ENCODE measurements around the gene PDE4D.

DNA sequence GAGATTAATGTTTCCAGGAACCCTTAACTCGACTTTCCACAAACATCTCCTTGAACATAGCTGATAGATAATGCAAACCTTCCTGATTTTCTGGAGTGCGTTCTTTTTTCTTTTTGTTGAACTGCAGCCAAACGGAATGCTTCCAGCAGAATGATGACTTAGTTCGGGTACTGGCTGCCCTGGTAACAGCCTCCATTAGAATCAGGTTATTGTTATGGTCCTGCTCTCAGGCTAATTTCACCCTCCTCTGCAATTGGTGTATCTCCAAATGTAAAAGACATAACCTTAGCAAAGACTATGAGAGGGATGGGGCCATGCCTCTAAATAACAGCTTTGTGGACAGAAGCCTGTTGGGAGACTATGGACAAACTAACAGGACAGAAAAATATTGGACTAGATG is 116.5 kb downstream of the PDE4D start:
- TF ChIP-seq, protein P1, sequence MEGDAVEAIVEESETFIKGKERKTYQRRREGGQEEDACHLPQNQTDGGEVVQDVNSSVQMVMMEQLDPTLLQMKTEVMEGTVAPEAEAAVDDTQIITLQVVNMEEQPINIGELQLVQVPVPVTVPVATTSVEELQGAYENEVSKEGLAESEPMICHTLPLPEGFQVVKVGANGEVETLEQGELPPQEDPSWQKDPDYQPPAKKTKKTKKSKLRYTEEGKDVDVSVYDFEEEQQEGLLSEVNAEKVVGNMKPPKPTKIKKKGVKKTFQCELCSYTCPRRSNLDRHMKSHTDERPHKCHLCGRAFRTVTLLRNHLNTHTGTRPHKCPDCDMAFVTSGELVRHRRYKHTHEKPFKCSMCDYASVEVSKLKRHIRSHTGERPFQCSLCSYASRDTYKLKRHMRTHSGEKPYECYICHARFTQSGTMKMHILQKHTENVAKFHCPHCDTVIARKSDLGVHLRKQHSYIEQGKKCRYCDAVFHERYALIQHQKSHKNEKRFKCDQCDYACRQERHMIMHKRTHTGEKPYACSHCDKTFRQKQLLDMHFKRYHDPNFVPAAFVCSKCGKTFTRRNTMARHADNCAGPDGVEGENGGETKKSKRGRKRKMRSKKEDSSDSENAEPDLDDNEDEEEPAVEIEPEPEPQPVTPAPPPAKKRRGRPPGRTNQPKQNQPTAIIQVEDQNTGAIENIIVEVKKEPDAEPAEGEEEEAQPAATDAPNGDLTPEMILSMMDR (conservative IDR thresholded peaks at IDR 0.05; ENCODE audit: low read depth, low read length), result no peak
- no peak for TF ChIP-seq FOS (IDR thresholded peaks at IDR 0.05; ENCODE audit: low read depth, low read length)
- no peak for TF ChIP-seq POLR2A (IDR thresholded peaks at IDR 0.05; ENCODE audit: low read depth, low read length)
- TF ChIP-seq MXI1 (IDR thresholded peaks at IDR 0.05; ENCODE audit: borderline replicate concordance, low read depth, low read length), result no peak
- no peak for TF ChIP-seq RCOR1 (IDR thresholded peaks at IDR 0.05; ENCODE audit: insufficient replicate concordance, low read length)
- TF ChIP-seq CEBPB (IDR thresholded peaks at IDR 0.05; ENCODE audit: low read depth, low read length), result no peak

All from IMR-90 (cell line).